HEK293T (cell line): Measurements from ENCODE around the gene USE1.

Experiments
- CTBP1 ChIP-seq: fragments of 450-650 bp; IDR thresholded peaks from 2 replicates; pipeline ENCODE4 v1.6.1; 2016; ENCODE audit warnings: borderline replicate concordance
- ELF4 ChIP-seq: fragments of 450-650 bp; IDR thresholded peaks from 2 replicates; pipeline ENCODE4 v1.6.1; 2017; ENCODE audit warnings: antibody characterized with exemption
- LEF1 ChIP-seq: fragments of 450-650 bp; IDR thresholded peaks from 2 replicates; pipeline ENCODE4 v1.6.1; 2017; ENCODE audit warnings: mild to moderate bottlenecking, borderline replicate concordance
- TARDBP ChIP-seq: fragments of 450-650 bp; IDR thresholded peaks from 2 replicates; pipeline ENCODE4 v1.6.1; 2016

- no peak for TF ChIP-seq ELF4
- TF ChIP-seq CTBP1, result no peak
- TF ChIP-seq LEF1, result no peak
- TF ChIP-seq TARDBP, result no peak
These were observed 36.9 kb upstream of the USE1 start for GRCh38 chr19:17178291-17178690.
